Mammary epithelial cell (primary cell): ENCODE data around the gene ENTHD1.

ENCODE experiments used
- EZH2 ChIP-seq: IDR thresholded peaks from 2 replicates; pipeline ENCODE4 v1.6.1; 2012; ENCODE audit warnings: low read length, inconsistent platforms, borderline replicate concordance
- TF ChIP-seq, protein P1 (sequence below), 2 donors: IDR thresholded peaks in 1 of 2; conservative IDR thresholded peaks in 1 of 2; 2 replicates each; pipeline ENCODE4 v1.5.1; 2011 to 2012; ENCODE audit warnings: inconsistent platforms in 2 of 2, low read length in 2 of 2, mild to moderate bottlenecking in 2 of 2, control low read depth in 1 of 2, low read depth in 1 of 2; ENCODE audit not compliant: insufficient read depth in 1 of 2; ENCODE audit errors: extremely low read depth in 1 of 2

DNA sequence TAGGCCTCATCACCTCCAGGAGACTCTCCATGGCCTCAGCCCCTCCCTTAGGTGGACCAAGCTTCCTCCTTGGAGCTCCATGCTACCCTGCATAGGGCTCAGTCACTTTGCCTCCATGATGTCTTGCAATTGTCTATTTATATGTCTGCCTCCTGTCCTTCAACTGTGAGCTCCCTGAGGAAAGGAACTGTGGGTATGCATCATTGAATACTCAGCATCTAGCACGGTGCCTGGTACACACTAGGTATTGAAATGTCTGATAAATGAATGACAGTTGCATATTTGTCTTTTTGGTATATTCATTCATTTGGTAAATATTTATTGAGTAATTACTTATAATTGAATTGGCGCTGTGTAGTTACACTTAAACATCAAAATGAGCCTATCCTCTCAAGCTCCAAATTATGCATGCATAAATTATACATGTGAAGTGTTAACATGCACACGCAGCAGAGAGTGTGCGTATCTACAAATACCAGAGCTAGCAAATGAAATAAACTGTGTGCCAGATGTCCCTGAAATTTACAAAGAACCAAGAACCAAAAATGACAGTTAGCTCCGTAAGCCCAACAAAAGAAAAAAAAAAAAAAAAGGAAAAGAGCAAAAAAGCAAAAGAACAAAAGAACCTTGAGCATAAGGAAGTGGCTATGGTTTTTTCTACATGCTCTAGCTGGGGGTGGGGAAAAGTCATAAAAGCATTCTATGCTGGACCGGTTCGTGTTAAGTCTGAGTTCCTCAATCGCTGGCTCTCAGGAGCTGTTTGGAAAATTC, 32.5 kb upstream of the ENTHD1 start:
- TF ChIP-seq, protein P1, sequence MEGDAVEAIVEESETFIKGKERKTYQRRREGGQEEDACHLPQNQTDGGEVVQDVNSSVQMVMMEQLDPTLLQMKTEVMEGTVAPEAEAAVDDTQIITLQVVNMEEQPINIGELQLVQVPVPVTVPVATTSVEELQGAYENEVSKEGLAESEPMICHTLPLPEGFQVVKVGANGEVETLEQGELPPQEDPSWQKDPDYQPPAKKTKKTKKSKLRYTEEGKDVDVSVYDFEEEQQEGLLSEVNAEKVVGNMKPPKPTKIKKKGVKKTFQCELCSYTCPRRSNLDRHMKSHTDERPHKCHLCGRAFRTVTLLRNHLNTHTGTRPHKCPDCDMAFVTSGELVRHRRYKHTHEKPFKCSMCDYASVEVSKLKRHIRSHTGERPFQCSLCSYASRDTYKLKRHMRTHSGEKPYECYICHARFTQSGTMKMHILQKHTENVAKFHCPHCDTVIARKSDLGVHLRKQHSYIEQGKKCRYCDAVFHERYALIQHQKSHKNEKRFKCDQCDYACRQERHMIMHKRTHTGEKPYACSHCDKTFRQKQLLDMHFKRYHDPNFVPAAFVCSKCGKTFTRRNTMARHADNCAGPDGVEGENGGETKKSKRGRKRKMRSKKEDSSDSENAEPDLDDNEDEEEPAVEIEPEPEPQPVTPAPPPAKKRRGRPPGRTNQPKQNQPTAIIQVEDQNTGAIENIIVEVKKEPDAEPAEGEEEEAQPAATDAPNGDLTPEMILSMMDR (conservative IDR thresholded peaks at IDR 0.05 in 1 of 2, IDR thresholded peaks at IDR 0.05 in 1 of 2; ENCODE audit: extremely low read depth in 1 of 2, insufficient read depth in 1 of 2, low read depth in 1 of 2, low read length in 2 of 2): no peak
- TF ChIP-seq EZH2: no peak
